Thoracic aorta (tissue), 2 donors: ENCODE measurements around the gene NOC2L. TPM values are rescaled to one million over a fixed set of nuclear protein-coding genes. Genes with fewer than 3 reads are reported as not detected.

Experiments used
- ATAC-seq: fragments of 150-250 bp; one replicate; pipeline ENCODE4 v1.8.0; 2017; ENCODE audit warnings: low read depth; ENCODE audit not compliant: insufficient number of reproducible peaks, low FRiP score
- DNase-seq: peaks from one replicate; pipeline ENCODE4 v3.0.0-alpha.2; 2020; ENCODE audit warnings: low spot score
- H3K27ac ChIP-seq, 2 donors: fragments of 200-600 bp; sonication (generic); 1 replicate in 1 of 2; 2 replicates in 1 of 2; pipeline ENCODE4 v1.5.1; 2016; ENCODE audit warnings: mild to moderate bottlenecking in 2 of 2, moderate library complexity in 2 of 2
- H3K27me3 ChIP-seq: fragments of 200-600 bp; sonication (generic); replicated peaks from 2 replicates; pipeline ENCODE4 v1.6.0; 2016; ENCODE audit warnings: mild to moderate bottlenecking; ENCODE audit not compliant: insufficient read depth
- H3K36me3 ChIP-seq: fragments of 200-600 bp; sonication (generic); one replicate; pipeline ENCODE4 v1.5.1; 2016
- H3K4me1 ChIP-seq, 2 donors: fragments of 200-600 bp; sonication (generic); 1 replicate in 1 of 2; 2 replicates in 1 of 2; pipeline versions ENCODE4 v1.5.1 to v1.6.0; 2016; ENCODE audit warnings: low read depth in 2 of 2, mild to moderate bottlenecking in 1 of 2; ENCODE audit not compliant: control insufficient read depth in 1 of 2
- H3K4me3 ChIP-seq: fragments of 200-600 bp; sonication (generic); 2 replicates; pipeline ENCODE4 v1.5.1; 2016; ENCODE audit warnings: mild to moderate bottlenecking
- H3K9me3 ChIP-seq: fragments of 200-600 bp; sonication (generic); 2 replicates; pipeline ENCODE4 v1.5.1; 2016
- total RNA-seq, 2 donors: library from RNA; depleted of rRNA; stranded (reverse); fragments of >200 nt; gene quantifications; one replicate each; pipeline versions ENCODE4 v1.1.0 to v1.2.3, GENCODE V29; 2016
- TF ChIP-seq, protein P1 (sequence below): fragments of 200-600 bp; sonication (generic); IDR thresholded peaks from one replicate; pipeline ENCODE4 v1.5.1; 2019; ENCODE audit warnings: antibody characterized with exemption

NOC2L gene
- total RNA-seq, 2 donors from 2014 or later, result 33.8 to 47.2 TPM

DNA sequence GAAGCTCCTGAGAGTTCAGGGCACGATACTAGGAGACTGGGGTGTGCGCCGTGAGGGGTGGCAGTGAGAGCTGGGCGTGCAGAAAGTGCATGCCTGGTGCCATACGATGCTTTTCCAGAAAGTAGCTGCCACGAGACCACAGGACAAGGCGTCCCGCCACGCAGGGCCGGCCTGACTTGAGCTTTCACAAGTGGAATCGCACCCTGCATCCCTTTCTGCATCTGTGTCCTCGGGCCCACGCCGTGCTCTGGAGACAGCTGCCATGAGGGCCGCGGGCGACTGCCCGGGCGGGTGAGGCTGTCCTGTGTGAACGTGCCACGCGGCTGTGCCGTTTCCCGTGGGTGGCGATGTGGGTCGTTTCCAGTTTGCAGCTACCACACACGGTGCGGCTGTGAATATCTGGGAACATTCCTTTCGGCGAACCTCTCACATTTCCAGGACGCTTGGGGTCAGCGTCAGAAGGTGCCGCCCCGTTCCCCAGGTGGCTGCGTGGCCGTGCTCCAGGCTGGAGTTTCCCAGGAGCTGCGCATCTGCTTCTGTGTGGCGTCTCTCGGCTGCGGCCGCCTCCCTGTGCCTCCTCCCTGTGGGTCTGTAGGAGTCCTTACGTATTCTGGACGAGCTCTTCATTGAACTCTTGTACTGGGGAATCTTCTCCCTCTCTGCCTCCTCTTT, 23.8 kb upstream of the NOC2L start:
- no peaks in the 10 kb centered on the region for H3K36me3 ChIP-seq
- H3K4me1 ChIP-seq, result peaks cover 0 to 8% of the 10 kb centered on the region in 2 donors
- H3K4me3 ChIP-seq, result no peak overlapping the region
- ATAC-seq (no peak), DNase-seq (no peak)
- no peaks in the 10 kb centered on the region for H3K9me3 ChIP-seq
- TF ChIP-seq, protein P1, sequence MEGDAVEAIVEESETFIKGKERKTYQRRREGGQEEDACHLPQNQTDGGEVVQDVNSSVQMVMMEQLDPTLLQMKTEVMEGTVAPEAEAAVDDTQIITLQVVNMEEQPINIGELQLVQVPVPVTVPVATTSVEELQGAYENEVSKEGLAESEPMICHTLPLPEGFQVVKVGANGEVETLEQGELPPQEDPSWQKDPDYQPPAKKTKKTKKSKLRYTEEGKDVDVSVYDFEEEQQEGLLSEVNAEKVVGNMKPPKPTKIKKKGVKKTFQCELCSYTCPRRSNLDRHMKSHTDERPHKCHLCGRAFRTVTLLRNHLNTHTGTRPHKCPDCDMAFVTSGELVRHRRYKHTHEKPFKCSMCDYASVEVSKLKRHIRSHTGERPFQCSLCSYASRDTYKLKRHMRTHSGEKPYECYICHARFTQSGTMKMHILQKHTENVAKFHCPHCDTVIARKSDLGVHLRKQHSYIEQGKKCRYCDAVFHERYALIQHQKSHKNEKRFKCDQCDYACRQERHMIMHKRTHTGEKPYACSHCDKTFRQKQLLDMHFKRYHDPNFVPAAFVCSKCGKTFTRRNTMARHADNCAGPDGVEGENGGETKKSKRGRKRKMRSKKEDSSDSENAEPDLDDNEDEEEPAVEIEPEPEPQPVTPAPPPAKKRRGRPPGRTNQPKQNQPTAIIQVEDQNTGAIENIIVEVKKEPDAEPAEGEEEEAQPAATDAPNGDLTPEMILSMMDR, result no peak
- no peak overlapping the region for H3K27ac ChIP-seq
- H3K27me3 ChIP-seq, result no peaks in the 10 kb centered on the region

DNA sequence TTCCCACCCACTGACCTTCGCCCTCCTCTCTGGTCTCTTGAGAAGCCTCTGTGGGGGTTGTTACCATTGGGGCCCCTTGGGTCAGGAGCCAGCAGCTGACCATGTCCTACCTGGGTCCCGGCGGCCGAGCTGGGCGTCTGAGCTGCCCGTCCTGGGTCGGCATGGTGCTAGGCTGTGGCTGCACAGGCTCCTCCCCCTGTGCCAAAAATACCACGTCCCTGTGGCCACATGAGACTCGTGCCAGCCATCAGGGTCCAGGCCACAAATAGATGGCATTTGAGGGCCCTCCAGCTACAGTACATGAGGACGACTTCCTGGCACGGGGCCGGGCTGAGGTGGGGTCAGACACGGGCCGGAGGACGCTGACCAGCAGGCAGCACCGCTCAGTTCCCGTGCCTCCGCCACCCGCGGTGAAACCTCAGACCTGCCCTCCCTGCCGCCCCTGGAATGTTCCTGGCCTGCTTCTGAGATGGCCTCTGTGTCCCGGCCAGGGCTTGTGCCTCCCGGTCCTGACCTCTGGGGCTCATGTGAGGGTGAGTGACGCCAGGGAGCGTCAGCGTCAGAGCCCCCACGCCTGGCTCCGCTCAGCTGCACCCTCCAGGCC, 23.0 kb upstream of the NOC2L start, which contains the start of gene PERM1:
TSS of gene PERM1 (minus strand) at position 139 of the 604 bp plus-strand sequence. CDS start 1,064 bp downstream, outside the sequence.
- ATAC-seq, result no peak
- TF ChIP-seq, protein P1, result no peak

DNA sequence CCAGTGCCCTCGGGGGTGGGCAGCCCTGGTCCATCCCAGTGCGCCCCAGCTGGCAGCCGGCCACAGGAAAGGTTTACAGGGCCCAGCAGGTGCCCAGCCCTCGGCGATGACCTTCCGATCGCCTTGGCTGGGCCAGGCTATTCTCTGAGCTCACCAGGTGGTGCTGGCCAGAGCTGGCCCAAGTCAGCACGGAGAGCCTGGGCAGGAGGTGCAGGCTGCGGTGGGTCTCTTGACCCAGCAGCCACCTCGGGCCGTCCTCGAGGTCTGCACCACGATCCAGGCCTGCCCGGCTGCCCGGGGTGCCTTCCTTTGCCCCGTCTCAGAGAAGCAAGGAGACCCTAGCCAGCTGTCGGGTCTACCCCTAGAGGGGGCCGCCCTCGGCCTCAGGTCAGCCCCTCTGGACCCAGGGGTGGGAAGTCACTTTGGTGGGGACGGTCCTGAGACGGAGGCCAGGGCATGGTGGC, 22.5 kb upstream of the NOC2L start:
- DNase-seq (no peak), ATAC-seq (no peak)
- H3K9me3 ChIP-seq, result no peaks in the 10 kb centered on the region
- no peaks in the 10 kb centered on the region for H3K27me3 ChIP-seq
- no peak overlapping the region for H3K27ac ChIP-seq
- H3K4me3 ChIP-seq, result no peak overlapping the region
- TF ChIP-seq, protein P1, result no peak
- peaks cover 0 to 8% of the 10 kb centered on the region in 2 donors for H3K4me1 ChIP-seq
- no peaks in the 10 kb centered on the region for H3K36me3 ChIP-seq

More for the DNA sequence above, 23.0 kb upstream of the NOC2L start, which contains the start of gene PERM1:
- no peak within 1 kb of the TSS for H3K4me3 ChIP-seq
- H3K9me3 ChIP-seq, result no peaks in the 10 kb centered on the region
- H3K27me3 ChIP-seq, result no peaks in the 10 kb centered on the region
- no peaks in the 10 kb centered on the region for H3K36me3 ChIP-seq
- H3K4me1 ChIP-seq, result peaks cover 0 to 8% of the 10 kb centered on the region in 2 donors
- no peak for DNase-seq
- H3K27ac ChIP-seq, result no peak within 1 kb of the TSS

DNA sequence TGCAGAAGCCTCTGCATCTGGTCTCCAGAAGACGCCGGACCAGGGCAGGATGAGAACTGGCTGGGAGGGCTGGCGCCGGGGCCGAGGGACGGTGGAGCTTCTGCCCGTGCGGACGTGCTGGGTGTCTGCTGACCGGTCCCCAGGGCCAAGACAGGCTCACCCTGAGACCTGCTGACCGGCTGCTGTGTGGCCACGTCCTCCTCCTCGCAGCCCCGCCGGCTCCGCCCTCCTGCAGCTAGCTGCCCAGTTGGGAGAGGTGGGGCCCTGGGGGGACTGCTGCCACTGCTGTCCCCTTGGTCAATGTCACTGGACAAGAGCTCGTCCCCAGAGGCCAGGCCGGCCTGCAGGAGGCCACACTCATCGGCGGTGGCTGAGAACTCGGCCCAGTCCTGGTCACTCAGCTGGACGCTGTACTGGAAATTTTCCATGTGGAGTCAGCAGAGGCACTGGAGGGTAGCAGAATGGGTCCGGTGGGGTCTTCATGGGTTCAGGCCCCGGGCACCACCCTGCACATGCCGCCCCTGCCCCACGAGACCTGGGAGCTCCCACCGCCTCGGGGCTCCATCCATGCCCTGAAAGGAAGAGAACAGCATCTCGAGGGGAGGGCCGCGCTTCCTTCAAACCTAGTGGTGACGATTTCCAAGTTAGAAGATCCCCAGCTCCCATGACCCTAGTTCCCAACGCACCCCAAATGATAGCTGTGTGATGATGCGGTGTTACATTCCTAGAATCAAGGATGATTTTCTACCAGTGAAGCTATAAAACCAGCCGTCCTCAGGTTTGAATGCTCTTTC, 21.7 kb upstream of the NOC2L start:
- TF ChIP-seq, protein P1, result no peak
- Histone ChIP-seq H3K4me1 (peaks cover 0 to 13% of the 10 kb centered on the region in 2 donors), H3K27me3 (no peaks in the 10 kb centered on the region), H3K9me3 (no peaks in the 10 kb centered on the region), H3K4me3 (no peak overlapping the region), H3K36me3 (no peaks in the 10 kb centered on the region), H3K27ac (no peak overlapping the region)
- ATAC-seq, result no peak
- no peak for DNase-seq

DNA sequence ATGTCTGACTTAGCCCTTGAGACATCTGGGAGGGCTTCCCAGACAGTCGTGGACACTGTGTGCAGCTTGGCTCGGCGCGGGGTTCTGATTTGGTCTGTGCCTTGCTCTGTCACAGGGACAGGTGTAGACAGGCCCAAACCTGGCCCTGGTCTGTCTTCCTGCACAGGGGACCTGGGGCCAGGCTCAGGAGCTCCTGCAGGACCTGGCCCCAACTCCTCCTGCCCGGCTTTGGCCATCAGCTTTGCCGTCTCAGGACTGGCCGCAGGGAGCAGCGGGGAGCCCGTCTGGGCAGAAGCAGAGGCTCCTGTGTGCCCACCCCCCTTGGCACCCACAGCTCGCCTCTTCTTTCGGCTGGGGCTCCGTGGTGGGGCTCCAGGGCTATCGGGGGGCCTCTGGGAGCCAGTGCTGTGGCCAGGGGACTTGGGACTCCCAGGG, 21.1 kb upstream of the NOC2L start:
- DNase-seq (no peak), ATAC-seq (no peak)
- no peaks in the 10 kb centered on the region for H3K27me3 ChIP-seq
- H3K4me3 ChIP-seq, result no peak overlapping the region
- H3K9me3 ChIP-seq, result no peaks in the 10 kb centered on the region
- TF ChIP-seq, protein P1, result no peak
- no peak overlapping the region for H3K27ac ChIP-seq
- peaks cover 0 to 15% of the 10 kb centered on the region in 2 donors for H3K4me1 ChIP-seq
- H3K36me3 ChIP-seq, result no peaks in the 10 kb centered on the region
